HG03025 (cell line): ENCODE data around the gene DGKA.
A peak's percentile ranks its signal among the peaks of the same experiment; 100 is the strongest.
"Not testable (repeated sequence)": the region's sequence is repeated elsewhere in the genome, so short reads cannot be mapped to it uniquely, and the experiment has no call there.

Experiments used
- ATAC-seq: cut with Tn5 transposase; IDR thresholded peaks from one replicate; pipeline ENCODE4 v1.9.1; 2021; ENCODE audit warnings: mild to moderate bottlenecking, moderate library complexity; ENCODE audit not compliant: unreplicated experiment, low FRiP score

The DGKA gene

DNA sequence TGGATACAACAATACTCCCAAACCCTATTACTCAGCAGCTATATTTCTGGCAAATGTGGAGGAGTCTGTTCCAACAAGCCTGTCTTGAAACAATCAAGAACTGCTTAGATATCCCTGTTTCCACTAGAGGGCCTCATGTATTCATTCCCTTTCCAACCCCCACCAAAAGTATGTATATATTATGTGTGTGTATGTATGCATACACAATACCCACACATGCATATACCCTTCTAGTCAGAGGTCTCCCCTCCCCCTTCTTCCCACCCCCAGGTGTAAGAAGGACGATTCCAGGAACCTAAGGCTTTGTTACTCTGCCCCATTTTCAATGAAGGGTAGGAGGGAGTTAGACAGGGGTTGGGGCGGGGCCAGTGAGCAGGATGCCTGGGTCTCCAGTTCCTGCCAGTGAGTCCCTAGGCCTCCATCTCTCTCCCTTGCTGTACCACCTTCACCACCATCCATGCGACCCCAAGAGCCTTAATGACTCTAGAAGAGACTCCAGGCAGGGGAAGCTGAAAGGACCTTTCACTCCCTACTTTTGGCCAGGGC lies at the start of gene DGKA:
Gene DGKA, plus strand, starts transcription at position 392 of the 546 bp plus-strand sequence. CDS start 5,342 bp downstream, outside the sequence.
- ATAC-seq, result no peak

GRCh38 chr12:55885113-55885512 lies 45.8 kb upstream of the DGKA start:
- no peak for ATAC-seq

DNA sequence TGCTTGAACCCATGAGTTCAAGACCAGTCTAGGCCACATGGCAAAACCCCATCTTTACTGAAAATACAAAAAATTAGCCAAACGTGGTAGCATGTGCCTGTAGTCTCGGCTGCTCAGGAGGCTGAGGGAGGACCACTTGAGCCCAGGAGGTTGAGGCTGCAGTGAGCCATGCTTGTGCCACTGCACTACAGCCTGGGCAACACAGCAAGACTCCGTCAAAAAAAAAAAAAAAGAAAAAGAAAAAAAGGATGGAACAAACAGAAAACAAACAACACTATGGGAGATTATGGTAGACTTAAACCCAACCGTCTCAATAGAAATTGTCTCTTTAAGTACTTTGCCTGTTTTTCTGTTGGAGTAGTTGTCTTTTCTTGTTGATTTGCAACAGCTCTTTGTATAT lies 39.7 kb upstream of the DGKA start:
- no peak for ATAC-seq

DNA sequence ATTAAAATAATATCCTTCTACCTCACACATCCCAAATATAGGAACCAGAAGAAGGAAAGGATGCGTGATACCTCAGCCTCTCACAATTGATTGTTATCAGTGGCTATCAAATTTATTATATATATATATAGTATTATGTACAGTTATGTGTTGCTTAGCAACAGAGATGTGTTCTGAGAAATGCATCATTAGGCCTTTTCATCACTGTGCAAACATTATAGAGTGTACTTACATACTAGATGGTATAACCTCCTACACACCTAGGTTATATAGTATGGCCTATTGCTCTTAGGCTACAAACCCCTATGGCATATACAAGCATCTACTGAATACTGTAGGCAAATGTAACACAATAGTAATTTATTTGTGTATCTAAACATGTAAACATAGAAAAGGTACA lies 37.2 kb upstream of the DGKA start:
- ATAC-seq, result no peak

GRCh38 chr12:55899082-55899481 lies 31.9 kb upstream of the DGKA start:
- ATAC-seq, result no peak

- no peak for ATAC-seq
These were observed 29.0 kb upstream of the DGKA start for GRCh38 chr12:55901881-55902490.

- ATAC-seq, result no peak
These were observed 24.9 kb upstream of the DGKA start for GRCh38 chr12:55906056-55906455.

GRCh38 chr12:55908726-55909512 lies 22.0 kb upstream of the DGKA start:
- ATAC-seq, result no peak

DNA sequence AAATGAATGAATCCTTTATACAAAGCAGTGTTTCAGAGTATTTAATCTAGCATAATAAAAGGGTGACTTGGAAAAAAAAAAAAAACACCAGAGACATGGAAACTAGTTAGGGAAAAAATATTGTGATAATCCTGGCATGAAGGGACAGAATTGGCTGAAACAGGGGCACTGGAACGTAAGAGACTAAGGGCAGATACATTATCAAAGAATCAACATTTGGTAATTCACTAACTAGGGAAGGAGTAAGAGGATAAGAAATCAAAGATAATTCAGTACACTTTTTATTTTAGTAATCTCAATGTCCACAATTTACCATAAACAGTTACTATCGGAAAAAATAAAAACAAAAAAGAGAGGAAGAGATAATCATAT lies 21.5 kb upstream of the DGKA start:
- ATAC-seq, result no peak

DNA sequence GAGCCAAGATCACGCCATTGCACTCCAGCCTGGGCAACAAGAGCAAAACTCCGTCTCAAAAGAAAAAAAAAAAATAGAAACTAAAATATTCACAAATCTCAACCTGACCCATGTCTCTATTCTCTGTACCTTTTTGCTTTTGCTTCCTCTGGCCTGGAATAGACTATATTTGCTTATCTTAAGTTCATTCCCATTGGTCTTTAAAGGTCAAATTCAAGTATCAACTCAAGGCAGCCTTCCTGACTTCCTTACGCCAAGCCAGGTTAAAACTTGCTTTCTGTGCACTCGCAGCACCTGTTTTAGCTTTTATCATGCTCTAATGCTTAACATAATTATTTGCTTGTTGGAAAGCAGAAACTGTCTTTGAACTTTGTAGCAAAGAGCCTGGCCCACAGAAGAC lies 18.1 kb upstream of the DGKA start:
- no peak for ATAC-seq

- ATAC-seq, result no peak
These were observed 15.5 kb upstream of the DGKA start for GRCh38 chr12:55915482-55915859.

- ATAC-seq, result not testable (repeated sequence)
These were observed 11.9 kb upstream of the DGKA start for GRCh38 chr12:55919032-55919431.

GRCh38 chr12:55922126-55922525 lies 8.8 kb upstream of the DGKA start:
- no peak for ATAC-seq

GRCh38 chr12:55923648-55924047 lies 7.3 kb upstream of the DGKA start:
- ATAC-seq, result not testable (repeated sequence)

DNA sequence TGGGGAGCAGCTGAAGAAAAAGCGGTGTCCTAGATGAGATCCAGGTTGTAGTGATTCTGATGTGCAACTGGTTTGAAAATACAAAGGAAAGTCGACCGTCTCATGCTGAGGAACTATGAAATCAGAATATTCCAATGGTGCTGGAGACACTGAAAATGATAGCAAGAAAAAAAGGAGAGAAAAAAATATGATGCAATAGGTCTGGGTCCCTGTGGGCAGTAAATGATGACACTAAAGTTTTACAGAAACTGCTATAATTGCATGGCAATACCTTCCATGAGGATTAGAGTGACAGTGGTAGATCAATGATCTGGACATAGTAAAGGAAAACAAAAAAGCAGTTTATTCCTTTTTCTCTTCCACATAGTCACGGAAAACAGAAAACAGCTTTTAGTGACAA lies 5.6 kb upstream of the DGKA start:
- ATAC-seq, result no peak

DNA sequence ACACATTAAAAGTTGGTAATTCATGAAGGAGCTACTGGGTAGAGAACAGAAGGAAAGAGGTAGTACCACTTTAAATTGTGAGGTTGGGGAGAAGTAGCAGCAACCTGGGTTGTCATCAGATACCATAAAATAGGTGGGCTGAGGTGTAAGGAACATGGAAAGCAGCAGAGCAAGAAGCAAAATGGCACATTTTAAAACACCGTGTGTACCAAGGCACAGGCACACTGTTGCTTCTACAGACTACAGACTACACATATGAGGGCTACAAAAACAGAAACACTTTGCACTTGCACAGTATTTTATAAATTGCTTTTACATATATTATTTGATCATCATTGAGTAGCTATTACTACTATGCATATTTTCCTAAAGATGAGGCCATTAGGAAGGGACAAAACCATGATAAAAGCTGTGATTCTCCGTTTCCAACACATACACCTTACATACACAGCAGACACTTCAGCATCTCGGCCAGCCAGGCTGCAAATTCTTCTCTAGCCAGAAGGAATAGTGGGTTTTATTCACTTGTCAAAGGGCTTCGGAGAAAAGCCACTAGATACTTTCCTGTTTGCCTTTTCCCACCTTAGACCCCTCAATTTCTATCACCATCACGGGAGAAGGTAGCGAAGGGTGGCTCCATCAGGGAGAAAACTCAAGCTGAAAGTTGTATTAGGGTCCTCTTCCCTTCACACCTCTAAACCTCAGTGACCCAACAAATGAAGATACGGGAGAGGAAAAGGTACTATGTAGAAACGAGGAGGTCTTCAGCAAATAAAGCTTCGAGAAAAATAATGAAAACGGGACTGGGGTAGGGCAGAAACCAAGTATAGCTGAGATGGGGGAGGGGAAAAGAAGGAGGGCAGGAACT lies 4.9 kb upstream of the DGKA start:
- no peak for ATAC-seq

DNA sequence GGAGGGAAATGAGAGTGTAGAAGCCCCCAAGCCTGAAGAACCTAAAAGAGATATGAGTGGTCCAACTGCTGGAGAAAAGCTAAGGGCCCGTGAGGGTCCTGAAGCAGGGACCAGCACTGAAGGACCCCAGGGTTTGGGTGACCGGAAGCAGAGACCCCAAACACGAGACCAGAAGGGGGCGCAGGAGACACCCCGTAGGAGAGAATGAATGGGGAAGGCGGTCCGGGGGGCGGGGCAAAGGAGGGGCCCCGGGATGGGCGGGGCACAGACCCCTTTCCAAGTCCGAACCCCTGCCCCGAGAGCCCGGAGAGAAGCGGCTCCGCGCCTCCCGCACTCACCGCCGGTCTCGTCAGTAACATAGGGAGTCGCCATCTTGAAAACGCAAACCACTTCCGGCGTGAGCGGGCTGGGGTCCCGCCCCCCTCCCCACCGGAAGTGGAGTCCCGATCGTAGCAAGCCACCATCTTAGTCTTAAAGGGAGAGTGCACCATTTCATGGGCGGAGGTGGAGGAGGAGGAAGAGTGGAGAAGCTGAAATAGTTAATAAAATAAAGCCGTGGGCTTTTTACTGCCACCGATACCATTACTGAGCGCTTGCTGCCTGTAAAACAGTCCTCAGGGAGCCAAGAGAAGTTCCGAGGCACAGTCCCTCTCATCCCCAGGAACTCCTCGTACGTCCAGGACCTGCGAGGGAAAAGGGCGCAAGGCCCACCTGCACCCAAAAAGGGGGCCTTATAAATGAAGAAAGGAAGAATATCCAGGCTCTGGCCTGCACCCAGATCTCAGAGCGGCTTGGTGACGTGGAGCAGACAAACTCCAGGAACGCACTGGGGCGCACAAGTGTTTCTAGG lies 4.0 kb upstream of the DGKA start:
- ATAC-seq, result peak; percentile 32

DNA sequence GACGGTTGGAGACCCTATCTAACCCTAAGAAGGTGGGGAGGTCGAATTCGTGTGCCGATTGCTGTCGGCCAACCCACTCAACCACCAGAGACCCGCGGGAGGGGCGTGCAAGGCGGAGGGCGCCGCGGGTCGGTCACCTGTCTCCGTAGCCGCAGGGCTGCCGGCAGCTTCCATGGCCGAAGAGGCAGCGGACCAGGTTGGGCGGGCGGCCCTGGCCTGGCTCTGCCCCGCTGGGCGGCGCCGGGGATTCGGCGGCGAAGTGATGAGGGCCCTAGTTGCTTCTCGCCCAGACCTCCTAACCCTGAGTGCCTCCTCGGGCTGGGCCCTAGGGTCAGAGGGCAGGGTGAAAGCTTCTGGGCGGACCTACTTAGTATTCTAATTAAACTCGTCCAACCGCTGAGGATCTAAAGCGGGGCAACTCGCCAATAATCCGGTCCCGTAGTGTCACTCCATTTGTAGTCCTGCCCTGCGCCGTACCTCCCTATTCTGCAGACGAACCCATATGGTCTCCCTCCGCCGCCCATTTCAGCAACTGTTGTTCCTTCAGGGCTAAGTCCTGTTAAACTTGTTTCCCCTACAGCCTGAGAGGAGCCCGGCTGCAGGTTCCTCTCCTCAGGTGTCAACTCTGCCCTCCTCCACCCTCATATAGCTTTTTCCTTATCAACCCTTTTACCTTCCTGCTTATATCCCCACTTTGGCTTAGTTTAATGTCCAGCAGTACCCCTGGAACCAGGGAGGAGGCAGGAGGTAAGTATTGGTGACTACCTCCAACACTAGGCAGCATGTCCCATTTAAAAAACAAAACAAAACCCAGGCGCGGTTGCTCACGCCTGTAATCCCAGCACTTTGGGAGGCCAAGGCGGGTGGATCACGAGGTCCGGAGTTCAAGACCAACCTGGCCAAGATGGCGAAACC lies 3.1 kb upstream of the DGKA start, which contains the start of gene PYM1:
Gene PYM1, minus strand, starts transcription at position 307 of the 915 bp plus-strand sequence. Its CDS starts 133 bp downstream, at position 174.
- peak; percentile 41 for ATAC-seq

DNA sequence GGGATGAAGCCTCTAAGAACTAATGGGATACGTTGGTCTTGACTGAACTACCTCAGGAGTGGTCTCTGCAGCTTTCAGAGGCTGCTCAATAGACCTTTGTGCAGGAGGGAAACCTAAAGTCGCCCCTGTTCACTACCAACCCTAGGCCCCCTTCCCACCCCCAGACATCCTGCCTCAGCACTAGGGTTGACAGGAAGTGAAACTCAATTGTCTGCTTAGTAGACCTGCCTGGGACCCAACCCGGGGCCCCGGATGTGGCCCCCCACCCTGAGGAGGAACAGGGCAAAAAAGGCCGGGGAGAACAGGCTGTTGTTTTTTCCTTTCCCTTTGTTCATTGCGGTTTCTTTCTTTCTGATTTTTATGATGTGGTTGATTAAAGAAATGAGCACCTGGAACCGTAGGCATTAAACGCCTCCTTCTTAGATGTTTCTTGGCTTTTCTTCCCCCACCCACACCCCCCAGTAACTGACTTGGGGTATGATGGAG lies 1.6 kb upstream of the DGKA start:
- ATAC-seq, result peak; percentile 29
